Lower lobe of right lung (tissue), 2 donors: ENCODE measurements around the gene PRLHR. TPM values are rescaled to one million over a fixed set of nuclear protein-coding genes. Genes with fewer than 3 reads are reported as not detected.

ENCODE experiments used
- ATAC-seq, 2 donors: fragments of 200-7000 bp; cut with Tn5 transposase; one replicate each; pipeline ENCODE4 v1.9.1; 2020 to 2022; ENCODE audit warnings: mild to moderate bottlenecking in 2 of 2, moderate library complexity in 2 of 2
- DNase-seq: peaks from one replicate; pipeline ENCODE4 v3.0.0-alpha.2; 2020
- H3K27ac ChIP-seq: fragments of 200-600 bp; one replicate; pipeline ENCODE4 v1.8.0; 2022
- H3K27me3 ChIP-seq: fragments of 200-600 bp; one replicate; pipeline ENCODE4 v1.8.0; 2022; ENCODE audit warnings: low read depth
- H3K36me3 ChIP-seq: fragments of 200-600 bp; one replicate; pipeline ENCODE4 v1.8.0; 2022; ENCODE audit warnings: mild to moderate bottlenecking
- H3K4me1 ChIP-seq: fragments of 200-600 bp; one replicate; pipeline ENCODE4 v1.8.0; 2022
- H3K4me3 ChIP-seq: fragments of 200-600 bp; one replicate; pipeline ENCODE4 v1.8.0; 2022; ENCODE audit warnings: mild to moderate bottlenecking
- H3K9me3 ChIP-seq: fragments of 200-600 bp; one replicate; pipeline ENCODE4 v1.8.0; 2022
- intact Hi-C: fragments of 100-400 bp; cut with DNase I; formaldehyde crosslinking; loops from one replicate; pipeline ENCODE4 v1.11.0; 2022
- total RNA-seq: library from RNA; stranded (reverse); fragmentation: NEBNext Ultra II Directional; extraction: Animal tissue kit (Norgen Biotek cat#: 25700); gene quantifications from one replicate; pipeline ENCODE4 v1.2.1, GENCODE V29; 2021
- TF ChIP-seq, protein P1 (sequence below): fragments of 200-600 bp; IDR thresholded peaks from one replicate; pipeline ENCODE4 v1.8.0; 2022; ENCODE audit warnings: antibody characterized with exemption, mild to moderate bottlenecking
- donor health status: DM: no; HTN: yes; CAD: no; lungs with severe emphysema.

PRLHR gene
- total RNA-seq, 1 donor from 2014 or later, result not detected

DNA sequence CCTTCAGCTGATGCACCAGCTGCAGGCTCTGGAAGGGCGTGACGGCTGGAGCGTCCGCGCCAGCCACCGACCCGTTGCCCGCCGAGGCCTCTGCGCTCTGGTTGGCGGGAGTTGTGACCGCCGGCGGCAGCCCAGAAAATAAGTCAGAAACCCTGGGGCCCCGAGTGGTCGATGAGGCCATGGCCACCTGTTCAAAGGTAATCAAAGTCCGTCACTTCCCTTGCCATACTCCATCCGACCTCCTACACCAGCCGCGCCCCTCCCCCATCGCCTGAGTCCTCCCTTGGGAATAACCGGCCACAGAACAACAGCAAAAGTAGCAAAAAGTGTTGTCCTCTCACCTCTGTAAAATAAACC lies 406 bp downstream of the PRLHR start:
- intact Hi-C loops, result no loop called here
- Histone ChIP-seq H3K4me3 (no peak overlapping the region), H3K27me3 (peaks cover 72% of the 10 kb centered on the region), H3K36me3 (no peaks in the 10 kb centered on the region), H3K27ac (no peak overlapping the region), H3K4me1 (no peaks in the 10 kb centered on the region), H3K9me3 (no peaks in the 10 kb centered on the region)
- ATAC-seq (no peak), DNase-seq (no peak)
- TF ChIP-seq, protein P1, sequence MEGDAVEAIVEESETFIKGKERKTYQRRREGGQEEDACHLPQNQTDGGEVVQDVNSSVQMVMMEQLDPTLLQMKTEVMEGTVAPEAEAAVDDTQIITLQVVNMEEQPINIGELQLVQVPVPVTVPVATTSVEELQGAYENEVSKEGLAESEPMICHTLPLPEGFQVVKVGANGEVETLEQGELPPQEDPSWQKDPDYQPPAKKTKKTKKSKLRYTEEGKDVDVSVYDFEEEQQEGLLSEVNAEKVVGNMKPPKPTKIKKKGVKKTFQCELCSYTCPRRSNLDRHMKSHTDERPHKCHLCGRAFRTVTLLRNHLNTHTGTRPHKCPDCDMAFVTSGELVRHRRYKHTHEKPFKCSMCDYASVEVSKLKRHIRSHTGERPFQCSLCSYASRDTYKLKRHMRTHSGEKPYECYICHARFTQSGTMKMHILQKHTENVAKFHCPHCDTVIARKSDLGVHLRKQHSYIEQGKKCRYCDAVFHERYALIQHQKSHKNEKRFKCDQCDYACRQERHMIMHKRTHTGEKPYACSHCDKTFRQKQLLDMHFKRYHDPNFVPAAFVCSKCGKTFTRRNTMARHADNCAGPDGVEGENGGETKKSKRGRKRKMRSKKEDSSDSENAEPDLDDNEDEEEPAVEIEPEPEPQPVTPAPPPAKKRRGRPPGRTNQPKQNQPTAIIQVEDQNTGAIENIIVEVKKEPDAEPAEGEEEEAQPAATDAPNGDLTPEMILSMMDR, result no peak

DNA sequence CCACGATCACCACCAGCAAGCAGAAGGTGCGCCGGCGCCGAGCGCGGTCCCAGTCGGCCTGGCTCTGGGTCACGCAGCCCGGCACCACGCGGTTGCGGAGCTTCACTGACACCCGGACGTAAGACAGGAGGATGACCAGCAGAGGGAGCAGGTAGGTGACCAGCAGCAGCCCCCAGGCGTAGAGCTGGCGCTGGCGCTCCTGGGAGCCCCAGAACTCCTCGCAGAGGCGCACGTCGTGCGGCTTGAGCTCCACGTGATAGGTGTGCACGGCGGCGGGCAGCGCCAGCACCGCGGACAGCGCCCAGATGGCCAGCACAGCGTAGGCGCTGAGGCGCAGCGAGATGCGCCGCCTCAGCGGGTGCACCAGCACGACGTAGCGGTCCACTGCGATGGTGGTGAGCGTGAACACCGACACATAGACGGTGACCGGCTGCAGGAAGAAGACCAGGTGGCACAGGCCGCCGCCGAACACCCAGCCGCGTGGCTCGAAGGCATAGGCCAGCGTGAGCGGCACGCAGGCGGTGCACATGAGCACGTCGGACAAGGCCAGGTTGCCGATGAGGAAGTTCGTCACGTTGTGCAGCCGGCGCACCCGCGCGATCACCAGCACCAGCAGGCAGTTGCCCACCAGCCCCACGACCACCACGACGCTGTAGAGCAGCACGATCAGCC lies 920 bp downstream of the PRLHR start:
- Histone ChIP-seq H3K27ac (no peak overlapping the region), H3K4me3 (no peak overlapping the region), H3K27me3 (peaks cover 72% of the 10 kb centered on the region), H3K9me3 (no peaks in the 10 kb centered on the region), H3K4me1 (no peaks in the 10 kb centered on the region), H3K36me3 (no peaks in the 10 kb centered on the region)
- TF ChIP-seq, protein P1, result peak; percentile 32
- intact Hi-C loops, result no loop called here
- DNase-seq (peak; percentile 52), ATAC-seq (peak; percentile 69 to 78)

DNA sequence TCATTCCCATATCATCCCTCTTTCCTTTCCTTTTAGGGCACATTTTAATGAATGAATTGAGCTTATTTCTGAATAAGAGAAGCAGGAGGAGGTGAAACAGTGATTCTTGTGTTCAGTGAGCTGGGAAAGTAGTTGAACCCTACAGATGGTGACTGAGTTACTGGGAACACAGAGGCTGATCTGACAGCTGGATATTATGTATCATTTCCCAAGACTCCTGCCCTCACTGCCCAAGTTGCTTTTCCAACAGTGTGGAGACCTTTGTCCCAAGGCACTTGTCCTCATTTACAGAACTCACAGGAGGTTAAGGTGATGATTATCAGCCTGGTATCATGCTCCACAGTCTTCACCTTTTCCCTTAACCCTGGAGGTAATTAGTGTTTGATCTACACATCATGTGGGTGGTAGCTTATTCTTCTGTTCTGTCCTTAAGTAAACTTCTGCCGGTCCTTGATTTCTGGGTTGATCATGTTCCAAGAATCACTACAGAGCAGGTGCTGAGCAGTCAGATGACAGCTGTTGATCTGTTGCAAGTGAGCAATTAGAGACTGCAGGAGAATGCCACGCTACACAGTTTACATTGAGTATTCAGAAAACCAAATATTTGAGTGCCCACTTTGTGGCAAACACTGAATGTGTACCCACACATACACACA lies 2.6 kb downstream of the PRLHR start:
- no peaks in the 10 kb centered on the region for H3K36me3 ChIP-seq
- no peak overlapping the region for H3K4me3 ChIP-seq
- H3K27me3 ChIP-seq, result peaks cover 64% of the 10 kb centered on the region
- ATAC-seq (no peak), DNase-seq (no peak)
- intact Hi-C loops, result no loop called here
- H3K27ac ChIP-seq, result no peak overlapping the region
- H3K9me3 ChIP-seq, result no peaks in the 10 kb centered on the region
- H3K4me1 ChIP-seq, result no peaks in the 10 kb centered on the region
- TF ChIP-seq, protein P1, result no peak

DNA sequence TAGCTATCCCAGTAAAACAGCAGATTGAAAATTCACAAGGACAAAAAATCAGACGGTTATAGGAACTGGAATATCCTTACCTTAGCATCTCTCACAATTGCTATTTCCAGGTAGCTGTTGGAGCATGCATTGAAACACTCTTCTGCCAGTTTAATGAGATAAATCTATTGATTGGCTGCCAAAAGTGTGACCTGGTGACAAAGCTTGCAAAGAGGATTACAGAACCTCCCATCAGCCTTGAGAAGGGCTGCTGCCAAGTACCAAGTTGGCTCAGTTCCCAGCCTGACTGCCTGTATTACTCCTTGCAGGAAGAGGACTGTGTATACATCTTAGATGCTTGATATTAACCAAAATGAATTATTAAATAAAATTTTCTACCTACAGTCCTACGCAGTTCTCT lies 5.1 kb downstream of the PRLHR start:
- Histone ChIP-seq H3K27ac (no peak overlapping the region), H3K4me3 (no peak overlapping the region), H3K36me3 (no peaks in the 10 kb centered on the region), H3K27me3 (peaks cover 46% of the 10 kb centered on the region), H3K9me3 (no peaks in the 10 kb centered on the region), H3K4me1 (no peaks in the 10 kb centered on the region)
- intact Hi-C loops, result no loop called here
- TF ChIP-seq, protein P1, result no peak
- DNase-seq (peak; percentile 62), ATAC-seq (no peak)

DNA sequence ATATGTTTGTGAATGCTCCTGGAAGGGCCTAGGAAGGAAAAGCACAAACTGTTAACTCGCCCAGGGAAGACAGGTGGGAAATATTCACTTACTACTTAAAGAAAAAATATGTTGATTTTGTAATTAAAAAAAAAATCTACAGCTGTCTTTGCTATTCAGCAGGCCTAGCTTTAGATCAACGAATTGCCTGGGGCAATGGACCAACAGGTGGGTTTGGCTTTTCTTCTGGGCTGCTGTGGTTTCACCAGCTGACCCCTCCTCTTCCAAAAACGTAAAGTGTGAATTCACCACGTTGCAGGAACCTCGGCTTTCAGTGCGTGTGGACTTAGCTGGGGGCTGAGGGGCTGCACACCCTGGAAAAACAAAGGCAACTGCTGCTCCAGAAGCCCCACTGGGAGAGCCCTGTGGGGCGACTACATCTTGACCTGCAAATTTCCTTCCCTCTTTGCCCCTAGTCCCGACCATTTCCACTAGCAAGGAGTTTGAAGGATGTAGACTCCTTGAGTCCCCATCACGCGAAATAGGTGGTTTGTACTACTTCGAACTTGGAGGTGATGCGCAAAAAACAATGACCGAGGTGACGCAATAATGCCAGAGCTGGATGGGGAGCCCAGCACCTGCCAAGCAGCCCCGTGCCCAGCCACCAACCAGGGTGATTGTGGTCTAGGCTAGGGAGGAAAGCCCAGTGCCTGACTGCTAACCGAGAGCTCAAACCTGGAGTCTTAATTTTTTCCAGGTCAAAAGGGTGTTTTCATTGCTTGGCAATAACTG lies 7.4 kb downstream of the PRLHR start:
- no peaks in the 10 kb centered on the region for H3K9me3 ChIP-seq
- TF ChIP-seq, protein P1, result no peak
- no peak for DNase-seq
- no peaks in the 10 kb centered on the region for H3K4me1 ChIP-seq
- no peaks in the 10 kb centered on the region for H3K36me3 ChIP-seq
- peaks cover 23% of the 10 kb centered on the region for H3K27me3 ChIP-seq
- intact Hi-C loops, result no loop called here
- no peak overlapping the region for H3K27ac ChIP-seq
- ATAC-seq, result no peak
- no peak overlapping the region for H3K4me3 ChIP-seq
